ENCODE results near the gene EEA1.

DNA sequence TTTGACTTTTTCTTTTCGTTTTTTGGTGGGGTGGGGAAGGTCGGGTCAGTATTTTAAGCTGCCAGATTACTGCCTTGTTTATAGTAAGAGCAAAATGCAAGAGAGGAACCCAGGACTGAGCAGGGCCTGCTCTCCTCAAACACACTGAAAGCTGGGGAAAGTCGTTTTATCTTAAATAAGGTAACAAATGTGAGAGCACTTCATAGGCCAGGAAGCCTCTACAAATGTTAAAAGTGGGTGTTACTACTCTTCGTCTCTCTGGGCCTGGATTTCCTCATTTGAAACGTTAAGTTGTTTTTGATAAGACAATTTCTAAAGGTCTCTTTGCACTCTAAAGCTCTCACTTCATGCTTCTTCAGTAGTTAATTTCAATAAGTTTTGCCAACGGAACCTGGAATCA, 192.5 kb downstream of the EEA1 start:
- TF ChIP-seq CTCF (IDR thresholded peaks at IDR 0.05) (no peak), POLR2A (IDR thresholded peaks at IDR 0.05) (no peak), EP300 (IDR thresholded peaks at IDR 0.05) (no peak), POLR2AphosphoS5 (IDR thresholded peaks at IDR 0.05) (no peak)
